ENCODE data around the gene DAPK2.

The DAPK2 gene

DNA sequence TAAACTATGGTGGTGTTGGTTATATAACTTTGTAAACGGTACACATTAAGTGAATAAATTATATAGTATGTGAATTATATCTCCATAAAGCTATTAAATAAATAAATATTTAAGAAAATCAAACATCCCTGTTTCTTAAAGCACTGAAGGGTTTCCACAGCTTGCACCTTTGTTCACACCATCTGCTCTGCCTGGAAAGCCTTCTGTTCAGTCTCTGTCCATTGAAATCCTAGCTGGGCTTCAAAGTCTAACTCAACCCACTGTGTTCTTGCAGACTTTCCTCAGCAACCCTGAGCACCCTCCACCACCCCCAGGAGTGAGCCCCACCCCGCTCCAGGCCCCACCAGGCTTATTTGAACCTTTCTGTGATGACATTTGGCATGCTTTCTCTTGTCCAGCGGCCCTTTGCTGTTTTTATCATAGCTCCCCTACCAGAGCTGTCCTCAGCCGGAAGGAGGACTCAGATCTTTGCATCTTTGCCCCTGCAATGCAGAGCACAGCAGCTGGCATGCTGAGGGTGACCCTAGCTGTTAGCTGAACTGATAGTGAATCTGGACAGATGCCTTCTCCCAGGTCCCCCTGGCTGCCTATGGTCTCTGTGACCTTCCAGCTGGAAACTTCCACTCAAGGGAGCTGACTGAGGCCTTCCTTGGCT is 105.2 kb downstream of the DAPK2 start:
- Mint-ChIP-seq H3K4me3 (peak overlapping the region in 1 of 3 experiments; percentile 20), H3K27ac (peak overlapping the region; percentile 61 to 72 (median 65)), H3K9me3 (no peaks in the 10 kb centered on the region), H3K4me1 (peaks cover 42% of the 10 kb centered on the region), H3K36me3 (ENCODE audit: low read depth) (no peaks in the 10 kb centered on the region), H3K27me3 (ENCODE audit: low read depth) (peaks cover 3% of the 10 kb centered on the region)
- TF ChIP-seq, protein P1, sequence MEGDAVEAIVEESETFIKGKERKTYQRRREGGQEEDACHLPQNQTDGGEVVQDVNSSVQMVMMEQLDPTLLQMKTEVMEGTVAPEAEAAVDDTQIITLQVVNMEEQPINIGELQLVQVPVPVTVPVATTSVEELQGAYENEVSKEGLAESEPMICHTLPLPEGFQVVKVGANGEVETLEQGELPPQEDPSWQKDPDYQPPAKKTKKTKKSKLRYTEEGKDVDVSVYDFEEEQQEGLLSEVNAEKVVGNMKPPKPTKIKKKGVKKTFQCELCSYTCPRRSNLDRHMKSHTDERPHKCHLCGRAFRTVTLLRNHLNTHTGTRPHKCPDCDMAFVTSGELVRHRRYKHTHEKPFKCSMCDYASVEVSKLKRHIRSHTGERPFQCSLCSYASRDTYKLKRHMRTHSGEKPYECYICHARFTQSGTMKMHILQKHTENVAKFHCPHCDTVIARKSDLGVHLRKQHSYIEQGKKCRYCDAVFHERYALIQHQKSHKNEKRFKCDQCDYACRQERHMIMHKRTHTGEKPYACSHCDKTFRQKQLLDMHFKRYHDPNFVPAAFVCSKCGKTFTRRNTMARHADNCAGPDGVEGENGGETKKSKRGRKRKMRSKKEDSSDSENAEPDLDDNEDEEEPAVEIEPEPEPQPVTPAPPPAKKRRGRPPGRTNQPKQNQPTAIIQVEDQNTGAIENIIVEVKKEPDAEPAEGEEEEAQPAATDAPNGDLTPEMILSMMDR (IDR thresholded peaks at IDR 0.05; ENCODE audit: unreplicated experiment in 3 of 3), result no peak

DNA sequence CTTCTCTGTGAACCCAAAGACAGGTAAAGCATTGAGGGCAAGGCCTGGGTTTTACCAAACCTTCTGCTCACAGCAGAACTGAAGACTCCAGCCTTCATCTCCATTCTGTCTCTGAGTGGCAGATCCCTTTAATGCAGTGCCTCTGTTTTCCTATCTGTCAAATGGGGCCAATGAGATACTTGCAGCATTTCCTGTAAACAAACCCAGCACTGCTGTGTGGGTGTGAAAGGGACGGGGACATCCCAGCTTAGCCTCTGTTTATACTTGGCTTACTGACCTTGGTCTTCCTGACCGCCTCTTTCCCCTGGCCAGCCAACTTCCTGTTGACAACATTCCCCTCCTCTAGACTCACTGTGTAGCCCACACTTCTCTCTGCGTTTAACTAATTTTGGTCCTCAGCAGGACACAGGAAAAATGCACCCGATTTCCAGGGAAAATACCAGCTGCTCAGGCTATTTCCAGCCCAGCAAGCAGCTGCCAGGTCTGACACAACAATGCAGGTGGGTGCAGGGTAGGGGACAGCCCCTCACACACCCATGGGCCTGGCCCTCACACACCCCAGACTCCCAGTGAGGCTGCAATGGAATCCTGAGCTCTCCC is 106.7 kb downstream of the DAPK2 start:
- H3K27me3 Mint-ChIP-seq (ENCODE audit: low read depth), result no peaks in the 10 kb centered on the region

DNA sequence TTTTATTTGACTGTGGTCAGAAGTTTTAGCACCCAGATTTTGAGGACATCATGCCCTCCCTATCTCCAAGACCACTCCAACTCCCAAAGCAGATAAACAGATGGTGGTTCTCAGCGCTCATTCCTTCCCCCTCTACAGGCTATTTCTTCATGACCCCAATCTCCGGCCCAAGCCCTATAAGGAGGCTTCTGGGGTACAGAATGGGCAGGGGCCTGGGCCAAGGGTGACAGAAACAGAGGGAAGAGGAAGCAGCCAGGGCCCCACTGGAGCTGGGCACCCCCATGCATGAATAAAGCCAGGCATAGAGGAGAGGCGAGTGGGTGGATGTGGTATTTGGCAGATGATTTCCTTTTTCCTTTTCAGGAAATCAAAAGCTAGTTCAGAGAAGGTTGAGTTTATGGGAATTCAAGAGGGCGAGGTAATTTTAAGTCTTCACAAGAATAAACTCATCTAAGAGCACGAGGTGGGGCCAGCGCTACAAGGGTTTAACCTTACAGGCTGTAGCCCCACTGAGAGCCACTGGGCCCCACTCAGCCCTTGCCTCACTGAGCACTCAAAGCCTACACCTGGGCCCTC is 107.7 kb downstream of the DAPK2 start:
- Mint-ChIP-seq H3K27ac (peak overlapping the region in 2 of 3 experiments; percentile 47 to 85), H3K27me3 (ENCODE audit: low read depth) (no peaks in the 10 kb centered on the region), H3K4me3 (no peak overlapping the region), H3K9me3 (no peaks in the 10 kb centered on the region), H3K36me3 (ENCODE audit: low read depth) (no peaks in the 10 kb centered on the region), H3K4me1 (peaks cover 37% of the 10 kb centered on the region)
- TF ChIP-seq, protein P1 (IDR thresholded peaks at IDR 0.05; ENCODE audit: unreplicated experiment in 3 of 3), result no peak

More for the DNA sequence above, 106.7 kb downstream of the DAPK2 start:
- peaks cover 37% of the 10 kb centered on the region for H3K4me1 Mint-ChIP-seq
- H3K4me3 Mint-ChIP-seq, result peak overlapping the region in 1 of 3 experiments; percentile 13
- TF ChIP-seq, protein P1 (IDR thresholded peaks at IDR 0.05; ENCODE audit: unreplicated experiment in 3 of 3), result no peak
- no peaks in the 10 kb centered on the region for H3K9me3 Mint-ChIP-seq
- H3K27ac Mint-ChIP-seq, result peak overlapping the region; percentile 47 to 85 (median 79)
- no peaks in the 10 kb centered on the region for H3K36me3 Mint-ChIP-seq (ENCODE audit: low read depth)

DNA sequence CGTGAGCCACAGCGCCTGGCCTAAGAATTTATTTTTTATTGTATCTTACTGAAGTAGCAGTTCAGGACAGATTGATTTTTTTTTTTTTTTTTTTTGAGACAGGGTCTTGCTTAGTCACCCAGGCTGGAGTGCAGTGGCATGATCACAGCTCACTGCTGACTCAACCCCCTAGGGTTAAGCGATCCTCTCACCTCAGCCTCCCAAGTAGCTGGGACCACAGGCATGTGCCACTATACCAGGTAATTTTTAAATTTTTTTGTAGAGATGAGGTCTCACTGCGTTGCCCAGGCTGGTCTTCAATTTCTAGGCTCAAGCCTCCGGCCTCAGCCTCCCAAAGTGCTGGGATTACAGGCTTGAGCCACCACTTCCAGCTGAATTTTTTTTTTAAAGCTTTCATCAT is 112.8 kb downstream of the DAPK2 start:
- Mint-ChIP-seq H3K27me3 (ENCODE audit: low read depth) (no peaks in the 10 kb centered on the region), H3K4me3 (no peak overlapping the region), H3K27ac (no peak overlapping the region), H3K4me1 (peaks cover 4% of the 10 kb centered on the region), H3K9me3 (no peaks in the 10 kb centered on the region), H3K36me3 (ENCODE audit: low read depth) (no peaks in the 10 kb centered on the region)
- TF ChIP-seq, protein P1 (IDR thresholded peaks at IDR 0.05; ENCODE audit: unreplicated experiment in 3 of 3), result no peak

DNA sequence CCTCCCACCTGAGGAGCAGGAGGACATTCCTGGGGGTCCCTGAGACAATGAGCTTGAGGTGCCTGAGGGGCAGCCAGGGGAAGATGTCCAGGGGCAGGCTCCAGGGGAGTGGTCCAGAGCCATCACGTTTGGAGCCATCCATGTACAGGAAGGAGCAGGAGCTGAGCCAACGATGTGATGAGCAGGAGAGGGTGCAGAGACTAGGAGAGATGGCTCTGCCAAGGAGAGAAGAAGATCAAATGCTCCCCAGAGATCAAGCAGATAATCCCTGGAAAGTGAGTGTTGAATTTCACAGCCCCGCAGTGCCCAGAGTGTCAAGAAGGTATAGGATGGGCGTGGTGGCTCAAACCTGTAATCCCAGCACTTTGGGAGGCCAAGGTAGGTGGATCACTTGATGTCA is 114.7 kb downstream of the DAPK2 start:
- Mint-ChIP-seq H3K36me3 (ENCODE audit: low read depth) (no peaks in the 10 kb centered on the region), H3K4me1 (peaks cover under 1% of the 10 kb centered on the region), H3K4me3 (no peak overlapping the region), H3K9me3 (no peaks in the 10 kb centered on the region), H3K27me3 (ENCODE audit: low read depth) (no peaks in the 10 kb centered on the region), H3K27ac (no peak overlapping the region)
- TF ChIP-seq, protein P1 (IDR thresholded peaks at IDR 0.05; ENCODE audit: unreplicated experiment in 3 of 3), result no peak

All from nephron (organoid).